ENCODE results near the gene MLLT6.
A peak's percentile ranks its signal among the peaks of the same experiment; 100 is the strongest.

MLLT6 gene

GRCh38 chr17:38681096-38681495 lies 24.0 kb upstream of the MLLT6 start:
- H3K27me3 ChIP-seq, result peaks cover 0 to 6% of the 10 kb centered on the region in 2 donors
- no peaks in the 10 kb centered on the region for H3K36me3 ChIP-seq
- H3K9me3 ChIP-seq, result no peaks in the 10 kb centered on the region
- DNase-seq, result no peak
- TF ChIP-seq, protein P1, sequence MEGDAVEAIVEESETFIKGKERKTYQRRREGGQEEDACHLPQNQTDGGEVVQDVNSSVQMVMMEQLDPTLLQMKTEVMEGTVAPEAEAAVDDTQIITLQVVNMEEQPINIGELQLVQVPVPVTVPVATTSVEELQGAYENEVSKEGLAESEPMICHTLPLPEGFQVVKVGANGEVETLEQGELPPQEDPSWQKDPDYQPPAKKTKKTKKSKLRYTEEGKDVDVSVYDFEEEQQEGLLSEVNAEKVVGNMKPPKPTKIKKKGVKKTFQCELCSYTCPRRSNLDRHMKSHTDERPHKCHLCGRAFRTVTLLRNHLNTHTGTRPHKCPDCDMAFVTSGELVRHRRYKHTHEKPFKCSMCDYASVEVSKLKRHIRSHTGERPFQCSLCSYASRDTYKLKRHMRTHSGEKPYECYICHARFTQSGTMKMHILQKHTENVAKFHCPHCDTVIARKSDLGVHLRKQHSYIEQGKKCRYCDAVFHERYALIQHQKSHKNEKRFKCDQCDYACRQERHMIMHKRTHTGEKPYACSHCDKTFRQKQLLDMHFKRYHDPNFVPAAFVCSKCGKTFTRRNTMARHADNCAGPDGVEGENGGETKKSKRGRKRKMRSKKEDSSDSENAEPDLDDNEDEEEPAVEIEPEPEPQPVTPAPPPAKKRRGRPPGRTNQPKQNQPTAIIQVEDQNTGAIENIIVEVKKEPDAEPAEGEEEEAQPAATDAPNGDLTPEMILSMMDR (IDR thresholded peaks at IDR 0.05), result no peak
- H3K27ac ChIP-seq, result no peak overlapping the region
- H3K4me3 ChIP-seq, result no peak overlapping the region
- intact Hi-C loops (cut with DNase I; ENCODE audit: low total_unique reads), result no loop called here
- peaks cover 0 to 9% (median 3%) of the 10 kb centered on the region in 4 donors for H3K4me1 ChIP-seq

- TF ChIP-seq, protein P1 (IDR thresholded peaks at IDR 0.05), result no peak
- H3K4me3 ChIP-seq, result no peak overlapping the region
- no peak overlapping the region for H3K27ac ChIP-seq
- peak in 1 of 2 donors; percentile 45 for DNase-seq
- intact Hi-C loops (cut with DNase I; ENCODE audit: low total_unique reads), result no loop called here
- H3K4me1 ChIP-seq, result no peaks in the 10 kb centered on the region
- no peaks in the 10 kb centered on the region for H3K9me3 ChIP-seq
- no peaks in the 10 kb centered on the region for H3K36me3 ChIP-seq
- no peaks in the 10 kb centered on the region for H3K27me3 ChIP-seq
Observed at GRCh38 chr17:38685491-38685890, 19.6 kb upstream of the MLLT6 start.

- H3K27ac ChIP-seq, result no peak overlapping the region
- no peaks in the 10 kb centered on the region for H3K36me3 ChIP-seq
- no peak overlapping the region for H3K4me3 ChIP-seq
- no peaks in the 10 kb centered on the region for H3K4me1 ChIP-seq
- TF ChIP-seq, protein P1 (IDR thresholded peaks at IDR 0.05), result no peak
- intact Hi-C loops (cut with DNase I; ENCODE audit: low total_unique reads), result no loop called here
- no peaks in the 10 kb centered on the region for H3K9me3 ChIP-seq
- no peak for DNase-seq
- H3K27me3 ChIP-seq, result no peaks in the 10 kb centered on the region
Observed at GRCh38 chr17:38687286-38687685, 17.8 kb upstream of the MLLT6 start.

GRCh38 chr17:38690386-38690785 lies 14.7 kb upstream of the MLLT6 start:
- intact Hi-C loops (cut with DNase I; ENCODE audit: low total_unique reads), result no loop called here
- Histone ChIP-seq H3K4me3 (no peak overlapping the region), H3K27me3 (no peaks in the 10 kb centered on the region), H3K4me1 (peaks cover 0 to 13% (median 10%) of the 10 kb centered on the region in 4 donors), H3K9me3 (no peaks in the 10 kb centered on the region), H3K27ac (no peak overlapping the region), H3K36me3 (no peaks in the 10 kb centered on the region)
- no peak for DNase-seq
- TF ChIP-seq, protein P1 (IDR thresholded peaks at IDR 0.05), result no peak

GRCh38 chr17:38691154-38691553 lies 13.9 kb upstream of the MLLT6 start:
- Histone ChIP-seq H3K4me3 (no peak overlapping the region), H3K27me3 (no peaks in the 10 kb centered on the region), H3K36me3 (no peaks in the 10 kb centered on the region), H3K4me1 (peaks cover 0 to 13% (median 10%) of the 10 kb centered on the region in 4 donors), H3K9me3 (no peaks in the 10 kb centered on the region), H3K27ac (no peak overlapping the region)
- intact Hi-C loops (cut with DNase I; ENCODE audit: low total_unique reads), result no loop called here
- DNase-seq, result no peak
- TF ChIP-seq, protein P1 (IDR thresholded peaks at IDR 0.05), result no peak

Data from tibial artery (tissue), 4 donors.